ACHN (cell line): ENCODE measurements around the gene ZSWIM6.

Experiments
- DNase-seq: peaks from one replicate; pipeline ENCODE4 v3.0.0-alpha.2; 2015
- in situ Hi-C: cut with HindIII; loops from 2 replicates; pipeline ENCODE4 v1.10.0; 2017; ENCODE audit warnings: low sequenced_read_pairs, low pct_ligation_motif_present, low pct_unique_long_range_greater_than_20kb

ZSWIM6 gene

GRCh38 chr5:61350535-61350934 lies 18.5 kb downstream of the ZSWIM6 start:
- in situ Hi-C loops, result no loop called here

GRCh38 chr5:61351733-61352132 lies 19.7 kb downstream of the ZSWIM6 start:
- in situ Hi-C loops, result no loop called here
- DNase-seq, result no peak

More at GRCh38 chr5:61350535-61350934, 18.5 kb downstream of the ZSWIM6 start:
- DNase-seq, result no peak

GRCh38 chr5:61352180-61352579 lies 20.1 kb downstream of the ZSWIM6 start:
- DNase-seq, result no peak
- in situ Hi-C loops, result no loop called here

- in situ Hi-C loops, result no loop called here
- no peak for DNase-seq
Observed at GRCh38 chr5:61352612-61353156, 20.6 kb downstream of the ZSWIM6 start.

GRCh38 chr5:61353293-61353692 lies 21.2 kb downstream of the ZSWIM6 start:
- in situ Hi-C loops, result no loop called here
- no peak for DNase-seq

- in situ Hi-C loops, result no loop called here
- DNase-seq, result no peak
Observed at GRCh38 chr5:61354199-61354598, 22.1 kb downstream of the ZSWIM6 start.

- DNase-seq, result no peak
- in situ Hi-C loops, result no loop called here
Observed at GRCh38 chr5:61357745-61358144, 25.7 kb downstream of the ZSWIM6 start.

GRCh38 chr5:61362796-61363368 lies 30.8 kb downstream of the ZSWIM6 start:
- in situ Hi-C loops, result no loop called here
- peak; percentile 22 for DNase-seq

- in situ Hi-C loops, result no loop called here
- no peak for DNase-seq
Observed at GRCh38 chr5:61363401-61364114, 31.5 kb downstream of the ZSWIM6 start.

GRCh38 chr5:61366497-61367240 lies 34.6 kb downstream of the ZSWIM6 start:
- DNase-seq, result no peak
- in situ Hi-C loops, result no loop called here

GRCh38 chr5:61370506-61370905 lies 38.4 kb downstream of the ZSWIM6 start:
- in situ Hi-C loops, result no loop called here
- DNase-seq, result no peak

GRCh38 chr5:61371474-61371873 lies 39.4 kb downstream of the ZSWIM6 start:
- no peak for DNase-seq
- in situ Hi-C loops, result no loop called here

- in situ Hi-C loops, result no loop called here
- DNase-seq, result no peak
Observed at GRCh38 chr5:61379677-61380076, 47.6 kb downstream of the ZSWIM6 start.

- no peak for DNase-seq
- in situ Hi-C loops, result no loop called here
Observed at GRCh38 chr5:61381968-61382367, 49.9 kb downstream of the ZSWIM6 start.

- in situ Hi-C loops, result no loop called here
- no peak for DNase-seq
Observed at GRCh38 chr5:61385627-61386026, 53.6 kb downstream of the ZSWIM6 start.

GRCh38 chr5:61386045-61386800 lies 54.2 kb downstream of the ZSWIM6 start:
- in situ Hi-C loops, result no loop called here
- DNase-seq, result no peak

GRCh38 chr5:61389609-61390008 lies 57.6 kb downstream of the ZSWIM6 start:
- in situ Hi-C loops, result no loop called here
- DNase-seq, result no peak

GRCh38 chr5:61394078-61394704 lies 62.1 kb downstream of the ZSWIM6 start:
- no peak for DNase-seq
- in situ Hi-C loops, result no loop called here
